Measurements from ENCODE around the gene NANS.
A peak's percentile ranks its signal among the peaks of the same experiment; 100 is the strongest.

Gene NANS

DNA sequence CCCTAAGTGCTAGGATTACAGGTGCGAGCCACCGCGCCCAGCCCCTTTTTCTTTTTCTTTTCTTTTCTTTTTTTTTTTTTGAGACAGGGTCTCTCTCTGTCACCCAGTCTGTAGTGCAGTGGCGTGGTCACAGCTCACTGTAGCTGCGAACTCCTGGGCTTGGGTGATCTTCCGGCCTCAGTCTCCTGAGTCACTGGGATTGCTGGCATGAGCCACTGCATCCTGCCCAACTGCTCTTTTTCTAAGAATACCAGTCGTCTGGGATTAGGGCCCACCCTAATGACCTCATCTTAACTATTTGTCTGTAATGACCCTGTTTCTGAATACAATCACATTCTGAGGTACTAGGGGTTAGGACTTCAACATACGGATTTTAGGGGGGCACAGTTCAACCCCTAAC is 34.1 kb upstream of the NANS start:
- no peaks in the 10 kb centered on the region for H3K27me3 Mint-ChIP-seq
- DNase-seq (no peak), ATAC-seq (no peak)
- peaks cover 5% of the 10 kb centered on the region for H3K4me1 Mint-ChIP-seq
- H3K27ac Mint-ChIP-seq, result no peak overlapping the region
- H3K4me3 Mint-ChIP-seq, result no peak overlapping the region
- H3K9me3 Mint-ChIP-seq, result no peaks in the 10 kb centered on the region

DNA sequence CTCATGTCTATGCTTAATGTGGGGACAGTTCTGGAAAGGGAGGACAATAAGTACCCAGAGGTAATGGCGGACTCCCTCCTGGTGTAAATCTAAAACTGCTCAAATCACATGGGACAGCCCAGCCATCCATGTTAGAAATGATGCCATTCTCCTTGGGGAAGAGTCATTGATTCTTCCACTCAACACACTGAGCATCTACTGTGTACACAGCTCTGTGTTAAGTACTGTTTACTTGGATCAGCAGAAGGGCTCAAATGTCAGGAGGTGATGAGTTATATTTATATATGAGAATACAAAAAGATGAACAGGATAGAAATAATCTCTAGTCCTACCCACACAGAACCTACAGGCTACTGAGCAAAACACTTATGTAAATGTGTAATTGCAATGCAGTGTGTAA is 31.8 kb upstream of the NANS start:
- Mint-ChIP-seq H3K27ac (peak overlapping the region in 1 of 2 donors; percentile 43), H3K4me3 (no peak overlapping the region), H3K9me3 (no peaks in the 10 kb centered on the region), H3K27me3 (no peaks in the 10 kb centered on the region), H3K4me1 (no peaks in the 10 kb centered on the region)
- no peak for ATAC-seq
- DNase-seq, result no peak

DNA sequence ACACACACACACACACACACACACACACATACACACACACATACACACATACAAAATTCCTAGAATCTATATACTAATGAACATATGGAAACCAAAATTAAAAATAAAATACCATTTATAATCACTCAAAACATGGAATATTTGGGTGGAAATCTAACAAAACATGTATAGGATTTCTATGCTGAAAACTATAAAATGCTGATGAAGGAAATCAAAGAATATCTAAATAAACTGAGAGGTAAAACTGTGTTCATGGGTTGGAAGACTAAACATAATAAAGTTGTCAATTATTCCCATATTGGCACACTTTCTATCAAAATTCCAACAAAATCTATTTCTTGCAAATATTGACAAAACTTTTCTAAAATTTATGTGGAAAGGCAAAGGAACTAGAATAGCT is 25.4 kb upstream of the NANS start:
- H3K4me3 Mint-ChIP-seq, result no peak overlapping the region
- no peaks in the 10 kb centered on the region for H3K9me3 Mint-ChIP-seq
- no peak for DNase-seq
- no peaks in the 10 kb centered on the region for H3K27me3 Mint-ChIP-seq
- H3K27ac Mint-ChIP-seq, result no peak overlapping the region
- peaks cover 23% of the 10 kb centered on the region for H3K4me1 Mint-ChIP-seq
- ATAC-seq, result no peak

DNA sequence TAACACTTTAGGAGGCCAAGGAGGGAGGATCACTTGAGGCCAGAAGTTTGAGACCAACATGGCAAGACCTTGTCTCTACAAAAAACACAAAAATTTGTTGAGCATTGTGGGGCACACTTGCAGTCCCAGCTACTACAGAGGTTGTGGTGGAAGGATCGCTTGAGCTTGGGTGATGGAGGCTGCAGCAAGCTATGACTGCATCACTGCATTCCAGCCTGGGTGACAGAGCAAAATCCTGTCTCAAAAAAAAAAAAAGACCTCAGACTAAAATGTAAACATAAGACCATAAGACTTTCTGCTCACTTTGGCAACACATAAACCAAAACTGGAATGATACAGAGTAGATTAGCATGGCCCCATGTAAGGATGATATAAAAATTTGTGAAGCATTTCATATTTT is 24.6 kb upstream of the NANS start:
- Mint-ChIP-seq H3K27ac (no peak overlapping the region), H3K4me1 (peaks cover 23% of the 10 kb centered on the region), H3K27me3 (no peaks in the 10 kb centered on the region), H3K9me3 (no peaks in the 10 kb centered on the region), H3K4me3 (no peak overlapping the region)
- no peak for DNase-seq
- no peak for ATAC-seq

DNA sequence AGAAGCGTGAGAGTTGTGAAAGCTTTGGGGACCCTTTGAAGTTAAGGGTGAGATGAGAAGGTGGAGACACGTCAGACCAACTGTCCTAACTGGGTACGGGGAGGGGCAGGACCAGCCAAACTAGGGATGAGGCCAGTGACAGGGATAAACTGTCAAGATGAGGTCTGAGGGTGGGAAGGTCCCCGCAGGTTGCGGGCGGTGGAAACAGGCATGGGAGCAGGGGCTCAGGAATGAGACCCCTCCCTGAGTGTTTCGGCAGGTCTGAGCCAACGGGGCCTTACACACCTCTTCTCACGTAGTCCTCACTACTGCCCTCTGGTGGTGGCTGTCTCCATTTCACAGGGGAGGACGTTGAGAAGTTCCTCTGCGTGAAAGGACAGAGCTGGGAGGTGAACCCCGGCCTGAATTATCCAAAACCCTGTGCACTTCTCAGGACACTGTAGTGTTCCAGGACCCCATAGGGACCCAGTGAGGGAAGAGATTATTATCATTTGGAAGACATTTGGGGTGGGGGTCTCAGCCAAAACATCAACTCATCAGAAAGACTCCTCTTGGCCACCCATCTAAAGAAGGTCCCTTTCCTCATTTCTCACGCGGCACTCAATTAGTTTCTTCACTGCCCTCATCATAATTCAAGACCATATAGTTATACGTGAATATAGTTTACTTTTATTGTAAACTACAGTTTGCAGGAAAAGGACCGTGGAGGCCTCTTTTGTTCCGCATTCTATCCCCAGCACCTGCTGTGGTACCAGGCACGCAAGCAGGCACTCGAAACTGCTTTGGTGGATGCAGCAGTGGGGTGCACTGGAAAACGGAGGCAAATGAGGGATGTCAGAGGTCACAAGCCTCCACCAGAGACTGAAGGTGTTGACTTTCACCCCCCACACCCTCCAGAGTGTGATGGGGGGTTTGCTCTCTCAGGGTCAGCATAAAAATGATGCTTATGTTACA is 21.7 kb upstream of the NANS start:
- H3K4me1 Mint-ChIP-seq, result peaks cover 23% of the 10 kb centered on the region
- H3K27ac Mint-ChIP-seq, result peak overlapping the region in 1 of 2 donors; percentile 59
- no peaks in the 10 kb centered on the region for H3K9me3 Mint-ChIP-seq
- H3K27me3 Mint-ChIP-seq, result peaks cover 3% of the 10 kb centered on the region
- H3K4me3 Mint-ChIP-seq, result peak overlapping the region; percentile 62 to 74
- DNase-seq (peak; percentile 84 to 86), ATAC-seq (peak; percentile 98)

DNA sequence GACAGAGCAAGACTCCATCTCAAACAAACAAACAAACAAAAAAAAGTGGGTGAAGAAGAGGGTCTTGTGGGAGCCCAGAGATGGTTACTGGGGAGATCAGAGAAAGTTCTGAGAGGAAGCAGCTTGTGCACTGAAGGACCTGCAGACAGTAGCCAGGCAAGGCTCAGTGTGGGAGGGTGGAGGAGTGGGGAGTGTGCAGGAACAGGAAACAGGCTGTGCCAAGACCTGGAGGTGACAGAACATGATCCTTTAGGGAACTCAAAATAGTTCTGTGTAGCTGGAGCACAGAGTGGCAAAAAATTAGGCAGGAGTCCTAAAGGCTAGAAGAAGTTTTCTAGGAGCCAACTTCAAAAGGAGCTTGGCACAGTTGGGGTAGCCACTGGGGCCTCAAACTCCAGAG is 19.2 kb upstream of the NANS start:
- ATAC-seq, result no peak
- Mint-ChIP-seq H3K27ac (peak overlapping the region in 1 of 2 donors; percentile 62), H3K27me3 (peaks cover 6% of the 10 kb centered on the region), H3K4me3 (no peak overlapping the region), H3K4me1 (peaks cover 21% of the 10 kb centered on the region), H3K9me3 (no peaks in the 10 kb centered on the region)
- no peak for DNase-seq

DNA sequence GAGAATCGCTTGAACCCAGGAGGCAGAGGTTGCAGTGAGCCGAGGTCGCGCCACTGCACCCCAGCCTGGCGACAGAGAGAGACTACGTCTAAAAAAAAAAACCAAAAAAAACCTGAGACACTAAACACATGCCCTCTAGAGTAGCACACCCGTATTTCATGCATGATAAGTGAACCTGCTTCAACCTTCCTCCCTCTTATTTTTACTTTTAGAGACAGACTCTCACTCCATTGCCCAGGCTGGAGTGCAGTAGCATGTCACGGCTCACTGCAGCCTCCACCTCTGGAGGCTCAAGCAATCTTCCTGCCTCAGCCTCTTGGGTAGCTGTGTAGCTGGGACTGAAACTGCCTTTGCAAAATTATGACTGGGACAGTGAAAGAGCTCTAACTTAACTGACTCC is 17.6 kb upstream of the NANS start:
- Mint-ChIP-seq H3K9me3 (no peaks in the 10 kb centered on the region), H3K27ac (no peak overlapping the region), H3K4me1 (peaks cover 12% of the 10 kb centered on the region), H3K4me3 (no peak overlapping the region), H3K27me3 (peaks cover 6% of the 10 kb centered on the region)
- DNase-seq (no peak), ATAC-seq (no peak)

DNA sequence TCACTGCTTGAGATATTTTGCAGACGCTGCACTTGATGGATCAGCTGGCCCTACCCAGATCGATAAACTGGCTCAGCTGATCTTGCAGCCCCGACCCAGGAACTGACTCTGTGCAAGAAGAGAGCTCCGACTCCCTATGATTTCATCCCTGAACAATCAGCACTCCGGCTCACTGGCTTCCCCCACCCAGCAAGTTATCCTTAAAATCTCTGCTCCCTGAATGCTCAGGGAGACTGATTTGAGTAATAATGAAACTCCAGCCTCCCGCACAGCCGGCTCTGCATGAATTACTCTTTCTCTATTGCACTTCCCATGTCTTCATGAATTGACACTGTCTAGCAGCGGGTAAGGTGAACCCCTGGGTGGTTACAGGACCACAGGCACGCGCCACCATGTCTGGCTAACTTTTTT is 16.9 kb upstream of the NANS start:
- DNase-seq (no peak), ATAC-seq (no peak)
- H3K4me1 Mint-ChIP-seq, result peaks cover 5% of the 10 kb centered on the region
- no peaks in the 10 kb centered on the region for H3K9me3 Mint-ChIP-seq
- peaks cover 6% of the 10 kb centered on the region for H3K27me3 Mint-ChIP-seq
- H3K4me3 Mint-ChIP-seq, result no peak overlapping the region
- H3K27ac Mint-ChIP-seq, result no peak overlapping the region

DNA sequence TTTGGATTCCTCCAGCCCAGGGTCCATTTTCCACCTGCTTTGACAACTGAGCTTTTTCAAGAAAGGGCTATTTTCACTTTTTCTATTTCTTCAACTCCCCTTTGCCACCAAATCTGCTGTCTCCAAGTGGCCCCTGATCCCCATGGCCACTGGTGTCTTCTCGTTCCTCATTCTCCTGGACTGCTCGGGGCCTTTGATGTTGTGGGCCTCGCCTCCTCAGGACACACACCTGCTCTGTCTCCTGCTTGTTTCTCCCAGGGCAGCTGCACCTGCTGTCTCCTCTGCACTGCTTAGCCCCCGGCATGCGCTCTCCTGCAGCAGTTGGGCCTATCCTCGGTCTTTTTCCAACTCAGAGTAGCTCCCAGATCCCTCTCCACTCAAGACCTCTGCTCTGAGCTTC is 16.3 kb upstream of the NANS start:
- Mint-ChIP-seq H3K4me1 (peaks cover 5% of the 10 kb centered on the region), H3K27me3 (peaks cover 6% of the 10 kb centered on the region), H3K4me3 (no peak overlapping the region), H3K27ac (no peak overlapping the region), H3K9me3 (peaks cover 4 to 5% of the 10 kb centered on the region in 2 donors)
- ATAC-seq (no peak), DNase-seq (no peak)

DNA sequence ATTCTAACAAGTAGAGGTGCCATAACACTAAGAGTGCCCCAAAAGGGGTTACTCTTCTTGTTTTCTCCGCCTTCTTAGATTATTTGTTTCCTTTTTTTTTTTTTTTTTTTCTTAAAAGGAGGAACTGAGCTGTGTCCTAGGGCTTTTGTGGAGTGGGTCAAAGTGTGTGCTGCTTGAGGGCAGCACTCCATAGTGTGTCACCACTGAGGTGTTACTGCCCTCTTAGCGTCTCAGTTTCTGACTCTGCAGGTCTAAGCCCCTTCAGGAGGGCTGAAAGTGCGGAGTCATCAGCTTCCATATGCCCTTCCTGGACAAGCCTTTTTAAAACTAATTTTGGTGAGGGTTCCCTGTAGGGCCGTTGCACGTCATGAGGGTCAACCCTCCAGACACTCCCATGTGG is 12.6 kb upstream of the NANS start:
- Mint-ChIP-seq H3K9me3 (peaks cover 5 to 8% of the 10 kb centered on the region in 2 donors), H3K4me1 (peaks cover 31% of the 10 kb centered on the region), H3K27ac (no peak overlapping the region), H3K4me3 (no peak overlapping the region), H3K27me3 (peaks cover 6% of the 10 kb centered on the region)
- ATAC-seq, result no peak
- no peak for DNase-seq

DNA sequence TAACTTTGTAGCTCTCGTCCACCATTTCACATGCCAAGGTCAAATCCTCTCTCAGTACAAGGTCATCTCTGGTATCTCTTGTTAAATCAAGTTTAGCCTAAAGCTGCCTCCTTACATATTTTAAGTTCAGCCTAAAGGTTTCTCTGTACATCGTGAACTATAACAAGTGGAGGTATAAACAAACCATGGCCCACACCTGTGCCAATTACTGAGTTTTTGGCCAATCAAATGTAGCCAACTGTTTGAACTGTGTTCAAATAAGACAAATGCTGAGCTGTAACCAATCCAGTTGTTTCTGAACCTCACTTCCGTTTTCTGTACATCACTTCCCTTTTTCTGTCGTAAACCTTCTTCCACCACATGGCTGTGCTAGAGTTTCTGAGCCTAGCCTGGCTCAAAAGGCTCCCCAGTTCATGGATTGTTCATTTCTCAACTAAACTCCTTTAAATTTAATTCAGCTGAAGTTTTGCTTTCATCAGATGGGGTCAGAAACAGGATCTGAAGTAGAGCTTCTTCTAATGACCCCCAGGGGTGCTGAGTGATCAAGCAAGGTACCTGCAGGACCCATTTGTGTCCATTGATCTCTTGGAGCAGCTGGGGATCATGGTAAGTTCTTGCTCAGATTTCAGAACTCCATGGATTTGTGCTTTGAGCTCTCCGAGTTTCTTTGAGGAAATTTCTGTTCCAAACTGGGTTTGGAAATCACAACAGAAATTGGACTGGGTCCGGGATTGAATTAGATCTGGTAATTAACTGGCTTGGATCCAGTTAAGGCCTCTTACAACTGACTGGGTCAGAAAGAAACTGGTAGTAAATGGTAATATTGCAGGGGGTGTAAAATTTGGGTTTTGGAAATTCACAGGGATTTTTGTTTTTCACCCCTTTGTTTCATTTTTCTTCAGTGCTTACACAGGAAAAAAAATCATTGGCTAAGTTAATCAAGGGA is 11.0 kb upstream of the NANS start:
- DNase-seq, result peak; percentile 40 to 53
- Mint-ChIP-seq H3K4me1 (peaks cover 38% of the 10 kb centered on the region), H3K4me3 (peak overlapping the region; percentile 80 to 90), H3K27me3 (no peaks in the 10 kb centered on the region), H3K27ac (peak overlapping the region; percentile 87 to 97), H3K9me3 (peaks cover 5 to 8% of the 10 kb centered on the region in 2 donors)
- ATAC-seq, result peak; percentile 94

DNA sequence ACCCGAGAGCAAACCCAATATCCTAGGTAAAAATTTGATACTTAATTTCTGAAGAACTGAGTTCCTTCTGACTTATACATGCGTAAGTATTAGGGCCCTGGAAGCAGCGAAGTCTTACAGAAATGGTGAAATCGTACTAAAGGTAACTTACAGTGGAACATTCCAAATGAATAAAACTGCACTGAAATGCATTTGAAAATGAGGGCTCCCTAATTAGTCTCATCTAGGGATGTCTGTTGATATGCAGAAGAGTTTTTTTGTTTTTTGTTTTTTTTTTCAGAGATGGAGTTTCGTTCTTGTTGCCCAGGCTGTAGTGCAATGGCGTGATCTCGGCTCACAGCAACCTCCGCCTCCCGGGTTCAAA is 10.4 kb upstream of the NANS start:
- ATAC-seq, result no peak
- peak overlapping the region; percentile 80 to 90 for H3K4me3 Mint-ChIP-seq
- no peak for DNase-seq
- peaks cover 5 to 8% of the 10 kb centered on the region in 2 donors for H3K9me3 Mint-ChIP-seq
- peaks cover 44% of the 10 kb centered on the region for H3K4me1 Mint-ChIP-seq
- H3K27ac Mint-ChIP-seq, result peak overlapping the region in 1 of 2 donors; percentile 65
- H3K27me3 Mint-ChIP-seq, result no peaks in the 10 kb centered on the region

DNA sequence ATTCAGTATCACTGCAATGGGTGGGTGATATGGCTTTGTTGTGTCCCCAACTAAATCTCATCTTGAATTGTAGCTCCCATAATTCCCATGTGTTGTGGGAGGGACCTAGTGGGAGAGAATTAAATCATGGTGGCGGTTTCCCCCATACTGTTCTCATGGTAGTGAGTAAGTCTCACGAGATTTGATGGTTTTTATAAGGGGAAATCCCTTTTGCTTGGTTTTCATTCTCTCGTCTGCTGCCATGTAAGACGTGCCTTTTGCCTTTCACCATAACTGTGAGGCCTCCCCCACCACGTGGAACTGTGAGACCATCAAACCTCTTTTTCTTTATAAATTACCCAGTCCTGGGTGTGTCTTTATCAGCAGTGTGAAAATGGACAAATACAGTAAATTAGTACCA is 9.5 kb upstream of the NANS start:
- Mint-ChIP-seq H3K4me3 (peak overlapping the region; percentile 68 to 90), H3K27ac (no peak overlapping the region), H3K9me3 (peaks cover 5 to 8% of the 10 kb centered on the region in 2 donors), H3K4me1 (peaks cover 52% of the 10 kb centered on the region), H3K27me3 (no peaks in the 10 kb centered on the region)
- ATAC-seq, result peak; percentile 39
- no peak for DNase-seq

DNA sequence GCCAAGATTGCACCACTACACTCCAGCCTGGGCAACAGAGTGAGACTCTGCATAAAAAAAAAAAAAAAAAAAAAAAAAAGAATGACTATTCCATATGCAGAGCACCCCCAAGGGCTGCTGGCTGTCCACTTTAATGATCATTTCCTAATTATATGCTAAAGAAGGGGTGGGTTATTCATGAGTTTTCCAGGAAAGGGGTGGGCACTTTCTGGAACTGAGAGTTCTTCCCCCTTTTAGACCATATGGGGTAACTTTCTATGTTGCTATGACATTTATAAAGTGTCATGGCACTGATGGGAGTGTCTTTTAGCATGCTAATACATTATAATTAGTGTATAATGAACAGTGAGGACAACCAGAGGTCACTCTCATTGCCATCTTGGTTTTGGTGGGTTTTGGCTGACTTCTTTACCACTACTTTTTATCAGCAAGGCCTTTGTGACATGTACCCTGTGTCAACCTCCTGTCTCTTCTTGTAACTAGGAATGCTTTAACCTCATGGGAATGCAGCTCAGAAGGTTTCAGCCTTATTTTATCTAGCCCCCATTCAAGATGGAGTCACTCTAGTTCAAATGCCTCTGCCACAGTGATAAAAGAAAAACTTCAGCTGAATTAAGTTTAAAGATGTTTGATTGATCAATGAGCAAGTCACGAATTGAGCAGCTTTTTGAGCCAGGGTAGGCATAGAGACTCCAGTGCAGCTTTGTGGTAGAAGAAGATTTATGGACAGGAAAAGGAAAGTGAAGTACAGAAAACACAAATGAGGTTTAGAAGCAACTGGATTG is 7.1 kb upstream of the NANS start:
- peak overlapping the region in 1 of 2 donors; percentile 55 for H3K27ac Mint-ChIP-seq
- no peak for DNase-seq
- ATAC-seq, result no peak

DNA sequence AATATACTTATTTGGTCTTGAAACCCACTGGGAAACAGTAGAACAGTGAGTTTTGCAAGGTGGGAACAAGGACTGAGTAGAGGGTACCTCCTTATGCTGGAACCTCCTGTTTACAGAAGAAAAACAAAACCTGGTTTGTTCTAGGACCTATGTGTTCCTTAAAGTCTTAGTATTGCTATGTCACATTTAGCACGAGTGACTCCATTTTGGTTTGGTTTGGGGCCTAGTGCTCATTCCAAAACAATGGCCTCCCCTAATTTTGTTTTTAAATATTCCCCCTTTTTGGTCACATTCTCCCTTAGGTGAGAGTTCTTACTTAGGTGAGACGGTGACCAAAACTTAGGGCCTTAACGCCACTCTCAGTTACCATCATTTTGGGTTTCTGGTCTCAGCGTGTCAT is 6.2 kb upstream of the NANS start:
- H3K27me3 Mint-ChIP-seq, result no peaks in the 10 kb centered on the region
- DNase-seq (no peak), ATAC-seq (no peak)
- no peak overlapping the region for H3K27ac Mint-ChIP-seq
- H3K4me3 Mint-ChIP-seq, result no peak overlapping the region
- peaks cover 6 to 10% of the 10 kb centered on the region in 2 donors for H3K9me3 Mint-ChIP-seq
- H3K4me1 Mint-ChIP-seq, result peaks cover 60% of the 10 kb centered on the region

More for the DNA sequence above, 7.1 kb upstream of the NANS start:
- H3K4me1 Mint-ChIP-seq, result peaks cover 57% of the 10 kb centered on the region
- no peaks in the 10 kb centered on the region for H3K27me3 Mint-ChIP-seq
- peak overlapping the region in 1 of 2 donors; percentile 90 for H3K4me3 Mint-ChIP-seq
- peaks cover 11 to 15% of the 10 kb centered on the region in 2 donors for H3K9me3 Mint-ChIP-seq

All from stimulated activated naive CD8-positive, alpha-beta T cell treated with anti-CD3 and anti-CD28 coated beads, Interleukin-15, amount 100 ng/mL, for 72 hours (primary cell).